SK-N-SH treated with all-trans-retinoic acid at 6 μM for 48 hours (cell line): ENCODE results near the gene CENPI.

Experiments used
- ATAC-seq: fragments of 200-7000 bp; cut with Tn5 transposase; 3 replicates; pipeline ENCODE4 v1.9.1; 2020; ENCODE audit warnings: mild to moderate bottlenecking, moderate library complexity
- CREB5 ChIP-seq: fragments of 250-450 bp; sonication (Bioruptor Pico); IDR thresholded peaks from 2 replicates; pipeline ENCODE4 v1.5.1; 2020; ENCODE audit warnings: low read depth, mild to moderate bottlenecking, moderate library complexity
- CSDC2 ChIP-seq: fragments of 250-450 bp; sonication (Bioruptor Pico); IDR thresholded peaks from 2 replicates; pipeline ENCODE4 v1.5.0; 2020; ENCODE audit warnings: mild to moderate bottlenecking, moderate library complexity
- CSRNP3 ChIP-seq: fragments of 250-450 bp; sonication (Bioruptor Pico); IDR thresholded peaks from 2 replicates; pipeline ENCODE4 v1.5.1; 2021; ENCODE audit warnings: mild to moderate bottlenecking, moderate library complexity
- ESRRG ChIP-seq: fragments of 250-450 bp; sonication (Bioruptor Pico); IDR thresholded peaks from 2 replicates; pipeline ENCODE4 v1.6.1; 2021; ENCODE audit warnings: mild to moderate bottlenecking
- GLIS3 ChIP-seq: fragments of 250-450 bp; sonication (Bioruptor Pico); IDR thresholded peaks from 2 replicates; pipeline ENCODE4 v1.5.0; 2020; ENCODE audit warnings: mild to moderate bottlenecking, moderate library complexity
- ISL1 ChIP-seq: fragments of 250-450 bp; sonication (Bioruptor Pico); IDR thresholded peaks from 2 replicates; pipeline ENCODE4 v2.1.2; 2022; ENCODE audit warnings: mild to moderate bottlenecking, moderate library complexity
- OSR1 ChIP-seq: fragments of 250-450 bp; sonication (Bioruptor Pico); IDR thresholded peaks from 2 replicates; pipeline ENCODE4 v1.8.0; 2022; ENCODE audit warnings: moderate library complexity, mild to moderate bottlenecking, inconsistent platforms
- PATZ1 ChIP-seq: fragments of 250-450 bp; sonication (Bioruptor Pico); IDR thresholded peaks from 2 replicates; pipeline ENCODE4 v1.8.0; 2020; ENCODE audit warnings: mild to moderate bottlenecking, moderate library complexity, borderline replicate concordance
- POU6F1 ChIP-seq: fragments of 250-450 bp; sonication (Bioruptor Pico); IDR thresholded peaks from 2 replicates; pipeline ENCODE4 v1.8.0; 2021; ENCODE audit warnings: low read depth, mild to moderate bottlenecking, moderate library complexity, borderline replicate concordance
- PPARA ChIP-seq: fragments of 250-450 bp; sonication (Bioruptor Pico); IDR thresholded peaks from 2 replicates; pipeline ENCODE4 v1.5.0; 2020; ENCODE audit warnings: mild to moderate bottlenecking, borderline replicate concordance
- TCF4 ChIP-seq: fragments of 250-450 bp; sonication (Bioruptor Pico); IDR thresholded peaks from 2 replicates; pipeline ENCODE4 v1.8.0; 2021; ENCODE audit warnings: mild to moderate bottlenecking, moderate library complexity, borderline replicate concordance
- TOX ChIP-seq: fragments of 250-450 bp; sonication (Bioruptor Pico); IDR thresholded peaks from 2 replicates; pipeline ENCODE4 v1.8.0; 2021; ENCODE audit warnings: mild to moderate bottlenecking, moderate library complexity, borderline replicate concordance
- TSHZ2 ChIP-seq: fragments of 250-450 bp; sonication (Bioruptor Pico); IDR thresholded peaks from 2 replicates; pipeline ENCODE4 v1.5.0; 2020; ENCODE audit warnings: mild to moderate bottlenecking, moderate library complexity
- ZFP3 ChIP-seq: fragments of 250-450 bp; sonication (Bioruptor Pico); IDR thresholded peaks from 2 replicates; pipeline ENCODE4 v1.5.0; 2020; ENCODE audit warnings: mild to moderate bottlenecking, moderate library complexity
- ZFP30 ChIP-seq: fragments of 450-650 bp; formaldehyde crosslinking; IDR thresholded peaks from 2 replicates; pipeline ENCODE4 v1.5.0; 2022; ENCODE audit warnings: mild to moderate bottlenecking, moderate library complexity
- ZNF565 ChIP-seq: fragments of 450-650 bp; formaldehyde crosslinking; conservative IDR thresholded peaks from 2 replicates; pipeline ENCODE4 v1.5.0; 2020; ENCODE audit warnings: low read depth, mild to moderate bottlenecking, moderate library complexity
- ZNF70 ChIP-seq: fragments of 450-650 bp; formaldehyde crosslinking; IDR thresholded peaks from 2 replicates; pipeline ENCODE4 v1.5.0; 2020; ENCODE audit warnings: mild to moderate bottlenecking, moderate library complexity
- ZNF8 ChIP-seq: fragments of 450-650 bp; formaldehyde crosslinking; IDR thresholded peaks from 2 replicates; pipeline ENCODE4 v1.5.0; 2020; ENCODE audit warnings: mild to moderate bottlenecking, moderate library complexity

Gene CENPI

GRCh38 chrX:101081231-101081630, 16.8 kb upstream of the CENPI start:
- TF ChIP-seq ZNF8: no peak
- TF ChIP-seq OSR1: no peak
- no peak for TF ChIP-seq PATZ1
- TF ChIP-seq ZNF565 (CRISPR knock-in tag): no peak
- no peak for TF ChIP-seq TSHZ2 (CRISPR knock-in tag)
- no peak for TF ChIP-seq ESRRG (CRISPR knock-in tag)
- no peak for ATAC-seq

GRCh38 chrX:101091817-101092216, 6.2 kb upstream of the CENPI start:
- no peak for TF ChIP-seq CSDC2 (CRISPR knock-in tag)
- no peak for TF ChIP-seq ZFP30 (CRISPR knock-in tag)
- TF ChIP-seq ZNF565 (CRISPR knock-in tag): no peak
- no peak for TF ChIP-seq PPARA (CRISPR knock-in tag)
- TF ChIP-seq ZFP3: no peak
- no peak for TF ChIP-seq ZNF70
- no peak for TF ChIP-seq CREB5 (CRISPR knock-in tag)
- ATAC-seq: no peak

- no peak for TF ChIP-seq POU6F1 (CRISPR knock-in tag)
- TF ChIP-seq PATZ1: no peak
- no peak for TF ChIP-seq TOX (CRISPR knock-in tag)
- TF ChIP-seq ESRRG (CRISPR knock-in tag): no peak
- TF ChIP-seq ZFP3: no peak
- TF ChIP-seq GLIS3 (CRISPR knock-in tag): no peak
- TF ChIP-seq ZNF70: no peak
- TF ChIP-seq CSDC2 (CRISPR knock-in tag): no peak
- TF ChIP-seq ZFP30 (CRISPR knock-in tag): no peak
- ATAC-seq: no peak
Measured at GRCh38 chrX:101108284-101108683, 10.3 kb downstream of the CENPI start.

GRCh38 chrX:101117701-101118100, 19.7 kb downstream of the CENPI start:
- no peak for ATAC-seq
- TF ChIP-seq TCF4: no peak
- TF ChIP-seq ZNF8: no peak
- no peak for TF ChIP-seq ISL1 (CRISPR knock-in tag)
- no peak for TF ChIP-seq PATZ1
- no peak for TF ChIP-seq POU6F1 (CRISPR knock-in tag)
- TF ChIP-seq CSRNP3: no peak
- TF ChIP-seq ESRRG (CRISPR knock-in tag): no peak
- no peak for TF ChIP-seq CREB5 (CRISPR knock-in tag)
- TF ChIP-seq ZFP30 (CRISPR knock-in tag): no peak
- no peak for TF ChIP-seq TOX (CRISPR knock-in tag)
- no peak for TF ChIP-seq ZFP3
- TF ChIP-seq ZNF565 (CRISPR knock-in tag): no peak
- TF ChIP-seq ZNF70: no peak
- no peak for TF ChIP-seq GLIS3 (CRISPR knock-in tag)
